Stimulated activated CD8-positive, alpha-beta memory T cell treated with anti-CD3 and anti-CD28 coated beads, Interleukin-4, amount 100 ng/mL, for 4 hours (primary cell): Measurements from ENCODE around the gene PCSK2.

Experiments used
- DNase-seq, 2 donors: peaks; one replicate each; pipeline ENCODE4 v3.0.0-alpha.2; 2020; ENCODE audit warnings: low read depth in 2 of 2, low spot score in 1 of 2

The PCSK2 gene

DNA sequence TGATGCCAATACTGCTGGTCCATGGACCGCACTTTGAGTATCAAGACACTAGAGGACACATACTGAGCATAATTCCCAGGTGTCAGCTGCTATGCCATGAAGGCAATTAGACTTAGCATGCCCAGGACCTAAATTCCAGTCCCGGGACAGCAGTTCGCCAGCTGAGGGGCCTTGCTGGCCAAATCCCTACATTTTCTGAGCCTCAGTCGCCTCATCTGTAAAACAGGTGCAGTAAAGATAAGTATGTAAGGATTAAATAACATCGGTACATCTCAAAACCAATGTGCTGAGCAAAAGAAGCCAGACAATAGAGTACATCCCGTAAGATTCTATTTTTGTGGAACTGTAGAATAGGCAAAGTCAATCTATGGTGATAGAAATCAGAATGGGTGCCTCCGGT is 303.3 kb downstream of the PCSK2 start:
- no peak for DNase-seq

DNA sequence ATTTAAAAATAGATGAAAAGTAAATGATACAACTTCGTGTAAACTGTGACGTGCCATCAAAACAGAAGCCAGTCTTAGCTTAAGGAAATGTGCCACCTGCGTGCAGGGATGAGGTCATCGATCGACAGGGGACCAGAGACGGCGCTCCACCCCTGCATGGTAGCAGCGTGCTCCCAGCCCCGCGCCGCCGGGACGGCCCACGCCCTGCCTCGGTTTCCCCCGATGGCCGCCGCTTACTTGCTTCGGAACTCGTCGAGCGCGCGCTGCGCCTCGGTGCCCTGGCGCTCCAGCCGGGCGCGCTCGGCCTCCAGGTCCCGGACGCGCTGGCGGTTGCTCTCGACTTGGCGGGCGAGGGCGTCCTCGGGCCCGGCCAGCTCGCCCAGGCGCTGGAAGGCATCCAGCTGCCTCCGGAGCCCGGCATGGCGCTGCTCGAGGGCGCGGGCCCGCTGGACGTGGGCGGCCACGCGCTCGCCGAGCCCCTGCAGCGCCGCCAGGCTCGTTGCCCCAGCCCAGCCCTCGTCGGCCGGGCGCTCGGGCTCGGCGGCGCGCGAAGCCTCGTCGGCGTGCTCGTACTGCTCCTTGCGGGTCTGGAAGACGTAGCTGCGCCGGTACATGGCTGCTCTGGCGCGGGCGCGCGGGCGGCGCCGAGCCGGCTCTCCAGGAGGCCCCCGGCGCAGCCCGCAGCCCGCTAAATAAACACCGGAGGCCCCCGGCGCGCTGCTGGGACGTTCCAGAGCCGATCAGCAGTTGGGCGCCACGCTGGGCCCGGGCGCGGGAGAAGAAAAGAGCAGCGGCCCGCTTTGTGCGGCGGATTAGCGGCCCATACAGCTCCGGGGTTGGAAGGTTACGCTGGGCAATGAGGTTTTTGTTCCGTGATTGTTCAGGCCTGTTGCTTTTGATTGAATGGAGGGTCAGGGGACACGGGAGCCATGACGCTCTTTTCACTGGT is 304.1 kb downstream of the PCSK2 start, which contains the start of gene BFSP1:
Gene BFSP1 (minus strand): TSS at position 664 of the 949 bp plus-strand sequence. CDS start 50 bp downstream, at position 614.
- no peak for DNase-seq

DNA sequence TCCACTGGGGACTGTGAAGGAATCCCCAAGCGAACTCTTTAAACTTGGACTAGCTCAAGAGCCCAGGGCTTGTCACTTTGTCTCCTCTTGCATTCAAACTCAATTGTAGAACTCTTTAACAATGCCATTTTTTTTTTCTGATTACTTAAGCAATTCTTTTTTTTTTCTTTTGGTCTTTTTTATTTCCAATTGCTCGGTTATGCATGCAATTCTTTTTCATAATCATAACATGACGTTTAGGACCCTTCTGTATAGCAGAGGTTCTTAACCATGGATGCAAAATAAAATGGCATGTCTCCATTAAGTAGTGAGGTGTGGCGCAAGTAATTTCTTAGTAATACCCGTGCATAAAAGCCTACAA is 304.8 kb downstream of the PCSK2 start:
- no peak for DNase-seq

DNA sequence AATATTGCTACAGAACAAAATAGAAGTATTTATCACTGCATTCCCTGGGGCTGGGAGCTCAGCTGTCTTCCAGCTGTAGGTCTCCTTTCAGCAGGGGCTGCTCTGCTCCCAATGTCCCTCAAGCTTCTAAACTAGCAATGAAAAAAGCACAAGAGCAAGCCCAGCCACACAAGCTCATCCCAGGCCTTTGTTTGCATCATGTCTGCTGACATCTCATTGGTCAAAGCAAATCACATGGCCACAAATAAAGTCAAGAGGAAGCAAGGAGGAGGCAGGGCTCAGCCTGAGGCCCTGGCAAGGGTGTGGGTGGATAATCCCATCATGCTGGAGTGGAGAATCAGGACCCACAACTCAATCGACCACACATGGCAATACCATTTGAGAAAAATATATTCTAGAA is 306.6 kb downstream of the PCSK2 start:
- no peak for DNase-seq

DNA sequence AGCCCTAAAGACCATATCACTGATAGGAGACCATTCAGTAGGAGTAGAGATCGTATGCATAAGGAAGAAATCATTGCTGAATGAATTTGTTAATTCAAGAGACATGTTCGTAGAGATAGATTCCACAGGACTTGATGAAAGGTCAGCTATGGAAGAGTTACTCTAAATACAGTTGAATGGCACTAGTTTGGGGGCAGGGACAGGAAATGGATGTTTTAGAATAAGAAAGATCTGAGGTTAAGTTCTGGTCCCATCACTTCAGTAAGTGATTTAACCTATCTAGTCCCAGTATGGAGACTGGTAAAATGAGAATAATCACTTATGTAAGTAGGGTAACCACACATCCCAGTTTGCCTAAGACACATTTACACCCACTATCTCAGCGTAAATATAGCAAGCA is 307.2 kb downstream of the PCSK2 start:
- no peak for DNase-seq
